Measurements from ENCODE around the gene ZNF787.
"Not testable (repeated sequence)": the region's sequence is repeated elsewhere in the genome, so short reads cannot be mapped to it uniquely, and the experiment has no call there.

The ZNF787 gene

GRCh38 chr19:56101095-56101494, 20.0 kb downstream of the ZNF787 start:
- no peak overlapping the region for H3K4me3 ChIP-seq (ENCODE audit: low read depth, low read length)
- DNase-seq (ENCODE audit: low read depth) = no peak
- no peak for TF ChIP-seq CTCF (conservative IDR thresholded peaks at IDR 0.05; ENCODE audit: low read depth, low read length)

- H3K4me3 ChIP-seq (ENCODE audit: low read depth, low read length) = no peak overlapping the region
- TF ChIP-seq CTCF (conservative IDR thresholded peaks at IDR 0.05; ENCODE audit: low read depth, low read length) = no peak
- DNase-seq (ENCODE audit: low read depth) = no peak
Observed at GRCh38 chr19:56099638-56100539, 21.2 kb downstream of the ZNF787 start.

- no peak overlapping the region for H3K4me3 ChIP-seq (ENCODE audit: low read depth, low read length)
- no peak for DNase-seq (ENCODE audit: low read depth)
- TF ChIP-seq CTCF (conservative IDR thresholded peaks at IDR 0.05; ENCODE audit: low read depth, low read length) = no peak
Observed at GRCh38 chr19:56098731-56099568, 22.1 kb downstream of the ZNF787 start.

- H3K4me3 ChIP-seq (ENCODE audit: low read depth, low read length); DNase-seq (ENCODE audit: low read depth): not testable (repeated sequence)
Observed at GRCh38 chr19:56098237-56098636, 22.9 kb downstream of the ZNF787 start.

- DNase-seq (ENCODE audit: low read depth) = no peak
Observed at GRCh38 chr19:56097776-56098175, 23.3 kb downstream of the ZNF787 start.

GRCh38 chr19:56097306-56097705, 23.8 kb downstream of the ZNF787 start:
- H3K4me3 ChIP-seq (ENCODE audit: low read depth, low read length) = no peak overlapping the region
- no peak for DNase-seq (ENCODE audit: low read depth)
- TF ChIP-seq CTCF (conservative IDR thresholded peaks at IDR 0.05; ENCODE audit: low read depth, low read length) = no peak

More at GRCh38 chr19:56097776-56098175, 23.3 kb downstream of the ZNF787 start:
- TF ChIP-seq CTCF (conservative IDR thresholded peaks at IDR 0.05; ENCODE audit: low read depth, low read length) = no peak
- H3K4me3 ChIP-seq (ENCODE audit: low read depth, low read length) = no peak overlapping the region

GRCh38 chr19:56096665-56097064, 24.4 kb downstream of the ZNF787 start:
- TF ChIP-seq CTCF (conservative IDR thresholded peaks at IDR 0.05; ENCODE audit: low read depth, low read length) = no peak
- no peak for DNase-seq (ENCODE audit: low read depth)
- no peak overlapping the region for H3K4me3 ChIP-seq (ENCODE audit: low read depth, low read length)

Measured in choroid plexus epithelial cell (primary cell).